HepG2 (cell line): ENCODE results near the gene NPPA. TPM values are rescaled to one million over a fixed set of nuclear protein-coding genes. Genes with fewer than 3 reads are reported as not detected.

ENCODE experiments used
- BORCS8-MEF2B ChIP-seq: sonication (generic); formaldehyde crosslinking; IDR thresholded peaks from 2 replicates; pipeline ENCODE4 v1.8.0; 2022; ENCODE audit warnings: mild to moderate bottlenecking, missing genetic modification reagents
- FOSL2 ChIP-seq: sonication (generic); formaldehyde crosslinking; IDR thresholded peaks from 2 replicates; pipeline ENCODE4 v1.4.0; 2020; ENCODE audit warnings: missing genetic modification reagents
- GATAD2A ChIP-seq: IDR thresholded peaks from 2 replicates; pipeline ENCODE4 v1.6.1; 2016
- HIVEP1 ChIP-seq: sonication (generic); formaldehyde crosslinking; IDR thresholded peaks from 2 replicates; pipeline ENCODE4 v1.4.0; 2020; ENCODE audit warnings: mild to moderate bottlenecking, missing genetic modification reagents
- HNRNPUL1 ChIP-seq: fragments of 200-400 bp; formaldehyde crosslinking; IDR thresholded peaks from 2 replicates; pipeline ENCODE4 v1.6.1; 2017; ENCODE audit warnings: low read depth, mild to moderate bottlenecking, low read length, moderate library complexity
- KDM1A ChIP-seq: IDR thresholded peaks from 2 replicates; pipeline ENCODE4 v1.6.1; 2016; ENCODE audit warnings: missing compliant biosample characterization
- KDM3A ChIP-seq: IDR thresholded peaks from 2 replicates; pipeline ENCODE4 v1.6.1; 2018; ENCODE audit warnings: low read depth, missing compliant biosample characterization
- MNT ChIP-seq: fragments of 450-650 bp; IDR thresholded peaks from 2 replicates; pipeline ENCODE4 v1.6.1; 2016
- NCOR1 ChIP-seq: fragments of 200-600 bp; sonication (generic); IDR thresholded peaks from 2 replicates; pipeline ENCODE4 v1.7.0; 2017; ENCODE audit warnings: antibody characterized with exemption, low read length, borderline replicate concordance
- PATZ1 ChIP-seq: sonication (generic); formaldehyde crosslinking; IDR thresholded peaks from 2 replicates; pipeline ENCODE4 v1.4.0; 2020; ENCODE audit warnings: missing genetic modification reagents
- PITX1 ChIP-seq: sonication (generic); formaldehyde crosslinking; IDR thresholded peaks from 2 replicates; pipeline ENCODE4 v1.5.1; 2020; ENCODE audit warnings: mild to moderate bottlenecking, missing genetic modification reagents
- RELA ChIP-seq: sonication (generic); formaldehyde crosslinking; IDR thresholded peaks from 2 replicates; pipeline ENCODE4 v1.4.0; 2020; ENCODE audit warnings: missing genetic modification reagents
- SNAPC5 ChIP-seq: sonication (generic); formaldehyde crosslinking; IDR thresholded peaks from 2 replicates; pipeline ENCODE4 v1.8.1; 2023; ENCODE audit warnings: mild to moderate bottlenecking, missing genetic modification reagents, borderline replicate concordance
- ZBTB26 ChIP-seq: IDR thresholded peaks from 2 replicates; pipeline ENCODE4 v1.6.1; 2016; ENCODE audit warnings: missing compliant biosample characterization, missing genetic modification reagents, borderline replicate concordance
- ZNF124 ChIP-seq: sonication (generic); formaldehyde crosslinking; IDR thresholded peaks from 2 replicates; pipeline ENCODE4 v1.4.0; 2020; ENCODE audit warnings: missing genetic modification reagents
- ZNF3 ChIP-seq: IDR thresholded peaks from 2 replicates; pipeline ENCODE4 v1.7.0; 2017; ENCODE audit warnings: inconsistent platforms
- ZNF446 ChIP-seq: sonication (generic); formaldehyde crosslinking; IDR thresholded peaks from 2 replicates; pipeline ENCODE4 v1.5.0; 2020; ENCODE audit warnings: mild to moderate bottlenecking, missing genetic modification reagents
- ZNF451 ChIP-seq: sonication (generic); formaldehyde crosslinking; IDR thresholded peaks from 2 replicates; pipeline ENCODE4 v1.5.0; 2020; ENCODE audit warnings: mild to moderate bottlenecking, missing genetic modification reagents
- ZNF609 ChIP-seq: sonication (generic); formaldehyde crosslinking; IDR thresholded peaks from 2 replicates; pipeline ENCODE4 v1.4.0; 2020; ENCODE audit warnings: mild to moderate bottlenecking, missing genetic modification reagents, borderline replicate concordance
- ZSCAN22 ChIP-seq: sonication (generic); formaldehyde crosslinking; IDR thresholded peaks from 2 replicates; pipeline ENCODE4 v1.4.0; 2020; ENCODE audit warnings: mild to moderate bottlenecking, missing genetic modification reagents
- polyA plus RNA-seq, 8 experiments: library from polyadenylated mRNA; depleted of rRNA in 3 of 8; stranded (reverse) in 7 of 8; unstranded in 1 of 8; fragments of >200 nt; fragmentation: Illumina TruSeq in 4 of 8; extraction: Trizol in 4 of 8; gene quantifications; 2 replicates each; pipeline versions ENCODE4 v1.2.1 to v1.2.3, GENCODE V29; 2011 to 2016; ENCODE audit warnings: low read depth in 4 of 8, missing spikeins in 1 of 8, mixed read lengths in 1 of 8; ENCODE audit not compliant: insufficient read depth in 1 of 8
- total RNA-seq, 5 experiments: library from RNA; depleted of rRNA; stranded (reverse); fragments of >200 nt; fragmentation: Illumina TruSeq; extraction: Trizol; gene quantifications; 2 replicates each; pipeline ENCODE4 v1.2.3, GENCODE V29; 2016; ENCODE audit warnings: low read depth in 1 of 5

The NPPA gene
- total and polyA plus RNA-seq, 2 of the 13 experiments (the other 11 are each of a cell fraction or from before 2014, with no cell fraction given) = not detected

- no peak for TF ChIP-seq ZNF124 (CRISPR knock-in tag)
- peak; percentile 62; the same call in 1 of the 2 replicates for TF ChIP-seq NCOR1
- TF ChIP-seq RELA (CRISPR knock-in tag) = peak; percentile 68; the same call in 1 of the 2 replicates
- TF ChIP-seq ZNF3 (CRISPR knock-in tag) = no peak
- peak; percentile 38; the same call in 1 of the 2 replicates for TF ChIP-seq HNRNPUL1
- peak; percentile 66; the same call in 1 of the 2 replicates for TF ChIP-seq BORCS8-MEF2B (CRISPR knock-in tag)
- TF ChIP-seq ZNF609 (CRISPR knock-in tag) = peak; percentile 16; the same call in 1 of the 2 replicates
- TF ChIP-seq ZNF446 = no peak
- TF ChIP-seq SNAPC5 (CRISPR knock-in tag) = no peak
- TF ChIP-seq KDM1A (CRISPR knock-in tag) = no peak
- TF ChIP-seq GATAD2A = peak; percentile 68
- no peak for TF ChIP-seq ZNF451 (CRISPR knock-in tag)
- peak; percentile 97 for TF ChIP-seq MNT
- TF ChIP-seq ZSCAN22 (CRISPR knock-in tag) = peak; percentile 35; the same call in 1 of the 2 replicates
- peak; percentile 13; the same call in 1 of the 2 replicates for TF ChIP-seq ZBTB26 (CRISPR knock-in tag)
- TF ChIP-seq PITX1 = peak; percentile 81
- peak; percentile 18; the same call in 1 of the 2 replicates for TF ChIP-seq KDM3A
- TF ChIP-seq FOSL2 (CRISPR knock-in tag) = peak; percentile 87
- peak; percentile 92 for TF ChIP-seq PATZ1 (CRISPR knock-in tag)
- TF ChIP-seq HIVEP1 (CRISPR knock-in tag) = peak; percentile 92
Observed at GRCh38 chr1:11805422-11806306, 41.9 kb downstream of the NPPA start, which contains the start of the genes CLCN6 and MTHFR (continued).
